DMS53 treated with DMSO at 0.1 percent for 48 hours (cell line): Measurements from ENCODE around the gene NKD2.
A peak's percentile ranks its signal among the peaks of the same experiment; 100 is the strongest.
"Not testable (repeated sequence)": the region's sequence is repeated elsewhere in the genome, so short reads cannot be mapped to it uniquely, and the experiment has no call there.

Experiments used
- DNase-seq: peaks from one replicate; lab custom pipeline; 2025; ENCODE audit not compliant: unreplicated experiment; lab: John Stamatoyannopoulos, UW

NKD2 gene

GRCh38 chr5:1008451-1009358 lies at the start of gene NKD2:
Gene NKD2, plus strand, starts transcription at chr5:1008802. Its CDS starts 256 bp downstream, at chr5:1009058.
- peak; percentile 12 for DNase-seq

GRCh38 chr5:959581-960531 lies 48.7 kb upstream of the NKD2 start:
- DNase-seq, result no peak

- no peak for DNase-seq
Measured at GRCh38 chr5:960551-960950, 48.1 kb upstream of the NKD2 start.

- no peak for DNase-seq
Measured at GRCh38 chr5:961002-961710, 47.4 kb upstream of the NKD2 start.

GRCh38 chr5:961711-962240 lies 46.8 kb upstream of the NKD2 start:
- DNase-seq, result no peak

GRCh38 chr5:962386-962785 lies 46.2 kb upstream of the NKD2 start:
- no peak for DNase-seq

GRCh38 chr5:962801-963200 lies 45.8 kb upstream of the NKD2 start:
- no peak for DNase-seq

- no peak for DNase-seq
Measured at GRCh38 chr5:963310-963672, 45.3 kb upstream of the NKD2 start.

- DNase-seq, result no peak
Measured at GRCh38 chr5:963673-964531, 44.7 kb upstream of the NKD2 start.

GRCh38 chr5:964821-965220 lies 43.8 kb upstream of the NKD2 start:
- DNase-seq, result no peak

- DNase-seq, result no peak
Measured at GRCh38 chr5:965604-966344, 42.8 kb upstream of the NKD2 start.

- no peak for DNase-seq
Measured at GRCh38 chr5:966345-966710, 42.3 kb upstream of the NKD2 start.

- no peak for DNase-seq
Measured at GRCh38 chr5:966941-967340, 41.7 kb upstream of the NKD2 start.

- no peak for DNase-seq
Measured at GRCh38 chr5:968881-969280, 39.7 kb upstream of the NKD2 start.

- DNase-seq, result no peak
Measured at GRCh38 chr5:969408-969839, 39.2 kb upstream of the NKD2 start.

GRCh38 chr5:972575-972974 lies 36.0 kb upstream of the NKD2 start:
- DNase-seq, result not testable (repeated sequence)

- DNase-seq, result no peak
Measured at GRCh38 chr5:976849-977751, 31.5 kb upstream of the NKD2 start.

GRCh38 chr5:978054-978453 lies 30.5 kb upstream of the NKD2 start:
- DNase-seq, result no peak
